ENCODE results near the gene TPO. TPM values are rescaled to one million over a fixed set of nuclear protein-coding genes. Genes with fewer than 3 reads are reported as not detected.
"Not testable (repeated sequence)": the region's sequence is repeated elsewhere in the genome, so short reads cannot be mapped to it uniquely, and the experiment has no call there.

TPO gene
- total RNA-seq, 1 experiment from 2014 or later = not detected

- H3K9me3 Mint-ChIP-seq (ENCODE audit: low read depth, unreplicated experiment) = peaks cover 6% of the 10 kb centered on the region
These were observed 37.5 kb upstream of the TPO start for GRCh38 chr2:1375794-1376193.

DNA sequence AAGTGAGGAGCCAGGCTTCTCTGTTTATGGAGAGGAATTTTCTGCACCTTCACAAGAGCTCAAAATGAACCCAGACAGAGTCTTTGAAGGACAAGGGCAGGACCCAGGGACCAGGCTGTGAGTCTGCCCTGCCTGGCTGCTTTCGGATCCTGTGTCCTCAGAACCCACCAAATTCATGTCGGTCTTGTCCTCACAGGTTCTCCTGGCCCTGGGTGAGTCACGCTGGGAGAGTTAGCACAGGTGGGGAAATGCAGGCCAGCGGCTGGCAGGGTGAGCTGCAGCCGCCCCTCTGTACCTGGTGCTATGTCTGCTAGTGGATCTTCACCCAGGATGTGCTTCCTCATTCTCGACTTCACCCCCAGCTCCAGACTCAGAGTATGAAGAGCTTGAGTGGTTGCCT lies 35.8 kb upstream of the TPO start:
- no peaks in the 10 kb centered on the region for H3K36me3 Mint-ChIP-seq (ENCODE audit: insufficient read depth, unreplicated experiment)
- BruUV-seq (replicated peaks) = no TSS peak

More at GRCh38 chr2:1375794-1376193, 37.5 kb upstream of the TPO start:
- no peak overlapping the region for H3K4me3 Mint-ChIP-seq (ENCODE audit: low read depth, unreplicated experiment)
- no peaks in the 10 kb centered on the region for H3K4me1 Mint-ChIP-seq (ENCODE audit: low read depth, unreplicated experiment)
- no peak for TF ChIP-seq CTCF (IDR thresholded peaks at IDR 0.05; ENCODE audit: unreplicated experiment)
- H3K27me3 Mint-ChIP-seq (ENCODE audit: unreplicated experiment) = no peaks in the 10 kb centered on the region
- CTCF ChIA-PET = no interaction called here
- H3K36me3 Mint-ChIP-seq (ENCODE audit: insufficient read depth, unreplicated experiment) = no peaks in the 10 kb centered on the region
- BruUV-seq (replicated peaks) = no TSS peak
- no peak overlapping the region for H3K27ac Mint-ChIP-seq (ENCODE audit: unreplicated experiment)
- intact Hi-C loops (cut with micrococcal nuclease; ENCODE audit: unreplicated experiment) = no loop called here
- no peak for DNase-seq

GRCh38 chr2:1378456-1379150 lies 34.7 kb upstream of the TPO start:
- H3K27ac Mint-ChIP-seq (ENCODE audit: unreplicated experiment) = no peak overlapping the region
- CTCF ChIA-PET = no interaction called here
- no peak for DNase-seq
- H3K9me3 Mint-ChIP-seq (ENCODE audit: low read depth, unreplicated experiment) = peaks cover 7% of the 10 kb centered on the region
- H3K4me3 Mint-ChIP-seq (ENCODE audit: low read depth, unreplicated experiment) = no peak overlapping the region
- H3K4me1 Mint-ChIP-seq (ENCODE audit: low read depth, unreplicated experiment) = no peaks in the 10 kb centered on the region
- no peaks in the 10 kb centered on the region for H3K27me3 Mint-ChIP-seq (ENCODE audit: unreplicated experiment)
- H3K36me3 Mint-ChIP-seq (ENCODE audit: insufficient read depth, unreplicated experiment) = no peaks in the 10 kb centered on the region
- intact Hi-C loops (cut with micrococcal nuclease; ENCODE audit: unreplicated experiment) = no loop called here
- TF ChIP-seq CTCF (IDR thresholded peaks at IDR 0.05; ENCODE audit: unreplicated experiment) = no peak
- no TSS peak for BruUV-seq (replicated peaks)

More for the DNA sequence above, 35.8 kb upstream of the TPO start:
- no peak for DNase-seq
- TF ChIP-seq CTCF (IDR thresholded peaks at IDR 0.05; ENCODE audit: unreplicated experiment) = no peak
- no peaks in the 10 kb centered on the region for H3K4me1 Mint-ChIP-seq (ENCODE audit: low read depth, unreplicated experiment)
- no peak overlapping the region for H3K4me3 Mint-ChIP-seq (ENCODE audit: low read depth, unreplicated experiment)
- H3K27me3 Mint-ChIP-seq (ENCODE audit: unreplicated experiment) = no peaks in the 10 kb centered on the region
- H3K27ac Mint-ChIP-seq (ENCODE audit: unreplicated experiment) = no peak overlapping the region
- CTCF ChIA-PET = no interaction called here
- H3K9me3 Mint-ChIP-seq (ENCODE audit: low read depth, unreplicated experiment) = peaks cover 7% of the 10 kb centered on the region
- intact Hi-C loops (cut with micrococcal nuclease; ENCODE audit: unreplicated experiment) = no loop called here

- H3K36me3 Mint-ChIP-seq (ENCODE audit: insufficient read depth, unreplicated experiment) = no peaks in the 10 kb centered on the region
- H3K4me1 Mint-ChIP-seq (ENCODE audit: low read depth, unreplicated experiment) = no peaks in the 10 kb centered on the region
- intact Hi-C loops (cut with micrococcal nuclease; ENCODE audit: unreplicated experiment) = no loop called here
- H3K27me3 Mint-ChIP-seq (ENCODE audit: unreplicated experiment) = no peaks in the 10 kb centered on the region
- H3K9me3 Mint-ChIP-seq (ENCODE audit: low read depth, unreplicated experiment) = peaks cover 6% of the 10 kb centered on the region
- no peak overlapping the region for H3K27ac Mint-ChIP-seq (ENCODE audit: unreplicated experiment)
- BruUV-seq (replicated peaks) = no TSS peak
- no peak for TF ChIP-seq CTCF (IDR thresholded peaks at IDR 0.05; ENCODE audit: unreplicated experiment)
- CTCF ChIA-PET = interaction anchor here (0.5 kb wide), 1 partner anchor 431 kb away, joined by 7 read pairs; no protein-coding TSS in a partner anchor
- H3K4me3 Mint-ChIP-seq (ENCODE audit: low read depth, unreplicated experiment) = no peak overlapping the region
- DNase-seq = no peak
These were observed 31.6 kb upstream of the TPO start for GRCh38 chr2:1381644-1382043.

DNA sequence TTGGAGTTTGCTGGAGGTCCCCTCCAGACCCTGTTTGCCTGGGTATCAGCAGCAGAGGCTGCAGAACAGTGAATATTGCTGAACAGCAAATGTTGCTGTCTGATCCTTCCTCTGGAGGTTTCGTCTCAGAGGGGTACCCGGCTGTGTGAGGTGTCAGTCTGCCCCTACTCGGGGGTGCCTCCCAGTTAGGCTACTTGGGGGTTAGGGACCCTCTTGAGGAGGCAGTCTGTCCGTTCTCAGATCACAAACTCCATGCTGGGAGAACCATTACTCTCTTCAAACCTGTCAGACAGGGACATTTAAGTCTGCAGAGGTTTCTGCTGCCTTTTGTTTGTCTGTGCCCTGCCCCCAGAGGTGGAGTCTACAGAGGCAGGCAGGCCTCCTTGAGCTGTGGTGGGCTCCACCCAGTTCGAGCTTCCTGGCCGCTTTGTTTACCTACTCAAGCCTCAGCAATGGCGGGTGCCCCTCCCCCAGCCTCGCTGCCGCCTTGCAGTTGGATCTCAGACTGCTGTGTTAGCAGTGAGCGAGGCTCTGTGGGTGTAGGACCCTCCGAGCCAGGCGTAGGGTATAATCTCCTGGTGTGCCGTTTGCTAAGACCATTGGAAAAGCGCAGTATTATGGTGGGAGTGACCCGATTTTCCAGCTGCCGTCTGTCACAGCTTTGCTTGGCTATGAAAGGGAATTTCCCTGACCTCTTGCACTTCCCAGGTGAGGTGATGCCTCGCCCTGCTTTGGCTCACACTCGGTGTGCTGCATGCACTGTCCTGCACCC lies 25.1 kb upstream of the TPO start:
- intact Hi-C loops (cut with micrococcal nuclease; ENCODE audit: unreplicated experiment); H3K27ac Mint-ChIP-seq (ENCODE audit: unreplicated experiment); H3K4me3 Mint-ChIP-seq (ENCODE audit: low read depth, unreplicated experiment); BruUV-seq (replicated peaks); DNase-seq; H3K9me3 Mint-ChIP-seq (ENCODE audit: low read depth, unreplicated experiment); H3K27me3 Mint-ChIP-seq (ENCODE audit: unreplicated experiment); H3K36me3 Mint-ChIP-seq (ENCODE audit: insufficient read depth, unreplicated experiment); CTCF ChIA-PET; H3K4me1 Mint-ChIP-seq (ENCODE audit: low read depth, unreplicated experiment): not testable (repeated sequence)

- H3K9me3 Mint-ChIP-seq (ENCODE audit: low read depth, unreplicated experiment); H3K27ac Mint-ChIP-seq (ENCODE audit: unreplicated experiment); H3K27me3 Mint-ChIP-seq (ENCODE audit: unreplicated experiment); BruUV-seq (replicated peaks); H3K4me3 Mint-ChIP-seq (ENCODE audit: low read depth, unreplicated experiment); intact Hi-C loops (cut with micrococcal nuclease; ENCODE audit: unreplicated experiment); H3K36me3 Mint-ChIP-seq (ENCODE audit: insufficient read depth, unreplicated experiment); H3K4me1 Mint-ChIP-seq (ENCODE audit: low read depth, unreplicated experiment); CTCF ChIA-PET; DNase-seq: not testable (repeated sequence)
These were observed 23.1 kb upstream of the TPO start for GRCh38 chr2:1390118-1390517.

Data from Calu3 (cell line).